ENCODE data around the gene MACIR. TPM values are rescaled to one million over a fixed set of nuclear protein-coding genes. Genes with fewer than 3 reads are reported as not detected.

Gene MACIR
- total and polyA plus RNA-seq, 10 of the 15 experiments (the other 5 are each of a cell fraction or from before 2014, with no cell fraction given): 2.1 to 16.1 (median 10.8) TPM

GRCh38 chr5:103217101-103217500 lies 41.5 kb upstream of the MACIR start:
- no peaks in the 10 kb centered on the region for H4K20me1 ChIP-seq (ENCODE audit: control insufficient read depth, insufficient read depth)
- SMC1A ChIA-PET (ENCODE audit: uncharacterized antibody, unreplicated experiment): interaction anchor here (0.8 to 1.5 kb wide), 9 partner anchors 16 to 636 kb away, joined by 3 to 5 read pairs (median 3); no protein-coding TSS in a partner anchor
- no peaks in the 10 kb centered on the region for H3K4me1 ChIP-seq (ENCODE audit: control insufficient read depth, insufficient read depth, low read length)
- H3K4me2 ChIP-seq (ENCODE audit: control insufficient read depth, insufficient read depth): no peak overlapping the region
- no peak overlapping the region for H3K9ac ChIP-seq (ENCODE audit: control insufficient read depth, insufficient read depth, low read length)
- no peak for FAIRE-seq
- TF ChIP-seq SIN3A (IDR thresholded peaks at IDR 0.05; ENCODE audit: low read depth, low read length) (no peak), STAT1 (conservative IDR thresholded peaks at IDR 0.05) (no peak), POU2F2 (IDR thresholded peaks at IDR 0.05; ENCODE audit: borderline replicate concordance, low read depth, low read length) (no peak), TBL1XR1 (IDR thresholded peaks at IDR 0.05; ENCODE audit: low read depth, low read length) (no peak), CHD4 (IDR thresholded peaks at IDR 0.05) (no peak), IRF3 (IDR thresholded peaks at IDR 0.05) (no peak), RUNX3 (IDR thresholded peaks at IDR 0.05; ENCODE audit: low read length) (no peak), NRF1 (conservative IDR thresholded peaks at IDR 0.05; ENCODE audit: low read depth, low read length) (no peak), ZSCAN29 (IDR thresholded peaks at IDR 0.05) (no peak)
- TF ChIP-seq, protein P1, sequence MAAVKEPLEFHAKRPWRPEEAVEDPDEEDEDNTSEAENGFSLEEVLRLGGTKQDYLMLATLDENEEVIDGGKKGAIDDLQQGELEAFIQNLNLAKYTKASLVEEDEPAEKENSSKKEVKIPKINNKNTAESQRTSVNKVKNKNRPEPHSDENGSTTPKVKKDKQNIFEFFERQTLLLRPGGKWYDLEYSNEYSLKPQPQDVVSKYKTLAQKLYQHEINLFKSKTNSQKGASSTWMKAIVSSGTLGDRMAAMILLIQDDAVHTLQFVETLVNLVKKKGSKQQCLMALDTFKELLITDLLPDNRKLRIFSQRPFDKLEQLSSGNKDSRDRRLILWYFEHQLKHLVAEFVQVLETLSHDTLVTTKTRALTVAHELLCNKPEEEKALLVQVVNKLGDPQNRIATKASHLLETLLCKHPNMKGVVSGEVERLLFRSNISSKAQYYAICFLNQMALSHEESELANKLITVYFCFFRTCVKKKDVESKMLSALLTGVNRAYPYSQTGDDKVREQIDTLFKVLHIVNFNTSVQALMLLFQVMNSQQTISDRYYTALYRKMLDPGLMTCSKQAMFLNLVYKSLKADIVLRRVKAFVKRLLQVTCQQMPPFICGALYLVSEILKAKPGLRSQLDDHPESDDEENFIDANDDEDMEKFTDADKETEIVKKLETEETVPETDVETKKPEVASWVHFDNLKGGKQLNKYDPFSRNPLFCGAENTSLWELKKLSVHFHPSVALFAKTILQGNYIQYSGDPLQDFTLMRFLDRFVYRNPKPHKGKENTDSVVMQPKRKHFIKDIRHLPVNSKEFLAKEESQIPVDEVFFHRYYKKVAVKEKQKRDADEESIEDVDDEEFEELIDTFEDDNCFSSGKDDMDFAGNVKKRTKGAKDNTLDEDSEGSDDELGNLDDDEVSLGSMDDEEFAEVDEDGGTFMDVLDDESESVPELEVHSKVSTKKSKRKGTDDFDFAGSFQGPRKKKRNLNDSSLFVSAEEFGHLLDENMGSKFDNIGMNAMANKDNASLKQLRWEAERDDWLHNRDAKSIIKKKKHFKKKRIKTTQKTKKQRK (IDR thresholded peaks at IDR 0.05; ENCODE audit: low read depth, low read length): no peak
- TF ChIP-seq, protein P2, sequence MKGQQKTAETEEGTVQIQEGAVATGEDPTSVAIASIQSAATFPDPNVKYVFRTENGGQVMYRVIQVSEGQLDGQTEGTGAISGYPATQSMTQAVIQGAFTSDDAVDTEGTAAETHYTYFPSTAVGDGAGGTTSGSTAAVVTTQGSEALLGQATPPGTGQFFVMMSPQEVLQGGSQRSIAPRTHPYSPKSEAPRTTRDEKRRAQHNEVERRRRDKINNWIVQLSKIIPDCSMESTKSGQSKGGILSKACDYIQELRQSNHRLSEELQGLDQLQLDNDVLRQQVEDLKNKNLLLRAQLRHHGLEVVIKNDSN (IDR thresholded peaks at IDR 0.05; ENCODE audit: borderline replicate concordance, extremely low read length, insufficient read depth, low read depth, low read length): no peak
- TF ChIP-seq, protein P3, sequence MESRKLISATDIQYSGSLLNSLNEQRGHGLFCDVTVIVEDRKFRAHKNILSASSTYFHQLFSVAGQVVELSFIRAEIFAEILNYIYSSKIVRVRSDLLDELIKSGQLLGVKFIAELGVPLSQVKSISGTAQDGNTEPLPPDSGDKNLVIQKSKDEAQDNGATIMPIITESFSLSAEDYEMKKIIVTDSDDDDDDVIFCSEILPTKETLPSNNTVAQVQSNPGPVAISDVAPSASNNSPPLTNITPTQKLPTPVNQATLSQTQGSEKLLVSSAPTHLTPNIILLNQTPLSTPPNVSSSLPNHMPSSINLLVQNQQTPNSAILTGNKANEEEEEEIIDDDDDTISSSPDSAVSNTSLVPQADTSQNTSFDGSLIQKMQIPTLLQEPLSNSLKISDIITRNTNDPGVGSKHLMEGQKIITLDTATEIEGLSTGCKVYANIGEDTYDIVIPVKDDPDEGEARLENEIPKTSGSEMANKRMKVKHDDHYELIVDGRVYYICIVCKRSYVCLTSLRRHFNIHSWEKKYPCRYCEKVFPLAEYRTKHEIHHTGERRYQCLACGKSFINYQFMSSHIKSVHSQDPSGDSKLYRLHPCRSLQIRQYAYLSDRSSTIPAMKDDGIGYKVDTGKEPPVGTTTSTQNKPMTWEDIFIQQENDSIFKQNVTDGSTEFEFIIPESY (IDR thresholded peaks at IDR 0.05): no peak
- no peaks in the 10 kb centered on the region for H3K9me3 ChIP-seq (replicated peaks; ENCODE audit: control insufficient read depth, insufficient read depth, low read length)
- intact Hi-C loops (cut with micrococcal nuclease; ENCODE audit: unreplicated experiment) (no loop called here), in situ Hi-C loops (cut with MboI) (no loop called here)
- H3K4me3 ChIP-seq: no peak overlapping the region
- POLR2A ChIA-PET: no interaction called here
- BruUV-seq (replicated peaks): no TSS peak
- H3K27ac ChIP-seq (ENCODE audit: control insufficient read depth, insufficient read depth): no peak overlapping the region
- CTCF ChIA-PET: interaction anchor here (0.7 to 6.7 kb wide), 9 partner anchors 8 to 536 kb away, joined by 3 to 45 read pairs (median 3); no protein-coding TSS in a partner anchor
- no peaks in the 10 kb centered on the region for H3K79me2 ChIP-seq (ENCODE audit: control insufficient read depth, insufficient read depth, low read length)
- RAD21 ChIA-PET (ENCODE audit: unreplicated experiment): interaction anchor here (0.6 kb wide), 1 partner anchor 514 kb away, joined by 5 read pairs; no protein-coding TSS in a partner anchor
- DNase-seq (ENCODE audit: low read depth, low spot score): no peak
- no peak overlapping the region for H2AFZ ChIP-seq (ENCODE audit: control insufficient read depth, low read depth, low read length)
- H3K36me3 ChIP-seq (ENCODE audit: control insufficient read depth in 2 of 2, insufficient read depth in 2 of 2, low read length in 1 of 2): no peaks in the 10 kb centered on the region
- ATAC-seq: no peak
- no peaks in the 10 kb centered on the region for H3K27me3 ChIP-seq (replicated peaks in 1 of 2; ENCODE audit: control insufficient read depth in 2 of 2, insufficient read depth in 2 of 2, low read length in 1 of 2)
